Stomach (tissue), 4 donors: ENCODE results near the gene OSMR.

Experiments
- POLR2A ChIP-seq, 4 donors: fragments of 450-650 bp; IDR thresholded peaks; one replicate each; pipeline ENCODE4 v1.6.1; 2016; ENCODE audit warnings: antibody characterized with exemption in 4 of 4, control low read depth in 2 of 4, mild to moderate bottlenecking in 1 of 4, moderate library complexity in 1 of 4
- TF ChIP-seq, protein P1 (sequence below), 7 experiments: fragments of 450-650 bp in 4 of 7; fragments of 200-600 bp in 3 of 7; sonication (generic) in 3 of 7; IDR thresholded peaks; one replicate each; pipeline ENCODE4 v1.5.1; 2016 to 2019; ENCODE audit warnings: antibody characterized with exemption in 7 of 7, control low read depth in 2 of 7, mild to moderate bottlenecking in 1 of 7

DNA sequence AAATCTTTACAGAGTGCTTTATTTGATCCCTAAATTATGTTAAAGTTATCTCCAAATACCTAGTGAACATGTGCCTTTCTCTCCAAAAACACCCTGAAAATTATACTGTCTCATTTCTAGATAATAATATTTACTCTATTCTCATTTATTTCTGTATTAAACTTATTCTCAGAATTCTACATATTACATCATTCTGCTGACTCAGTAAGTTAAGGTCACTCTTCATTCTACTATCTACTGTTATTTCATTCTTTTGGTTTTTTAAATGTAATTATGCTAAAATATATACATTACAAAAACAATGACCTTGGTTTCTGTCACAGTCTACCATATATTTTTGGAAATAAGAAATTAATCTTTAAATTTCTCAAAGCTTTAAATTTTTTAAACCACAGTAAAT, 132.2 kb downstream of the OSMR start:
- TF ChIP-seq, protein P1, sequence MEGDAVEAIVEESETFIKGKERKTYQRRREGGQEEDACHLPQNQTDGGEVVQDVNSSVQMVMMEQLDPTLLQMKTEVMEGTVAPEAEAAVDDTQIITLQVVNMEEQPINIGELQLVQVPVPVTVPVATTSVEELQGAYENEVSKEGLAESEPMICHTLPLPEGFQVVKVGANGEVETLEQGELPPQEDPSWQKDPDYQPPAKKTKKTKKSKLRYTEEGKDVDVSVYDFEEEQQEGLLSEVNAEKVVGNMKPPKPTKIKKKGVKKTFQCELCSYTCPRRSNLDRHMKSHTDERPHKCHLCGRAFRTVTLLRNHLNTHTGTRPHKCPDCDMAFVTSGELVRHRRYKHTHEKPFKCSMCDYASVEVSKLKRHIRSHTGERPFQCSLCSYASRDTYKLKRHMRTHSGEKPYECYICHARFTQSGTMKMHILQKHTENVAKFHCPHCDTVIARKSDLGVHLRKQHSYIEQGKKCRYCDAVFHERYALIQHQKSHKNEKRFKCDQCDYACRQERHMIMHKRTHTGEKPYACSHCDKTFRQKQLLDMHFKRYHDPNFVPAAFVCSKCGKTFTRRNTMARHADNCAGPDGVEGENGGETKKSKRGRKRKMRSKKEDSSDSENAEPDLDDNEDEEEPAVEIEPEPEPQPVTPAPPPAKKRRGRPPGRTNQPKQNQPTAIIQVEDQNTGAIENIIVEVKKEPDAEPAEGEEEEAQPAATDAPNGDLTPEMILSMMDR (IDR thresholded peaks at IDR 0.05): no peak
- TF ChIP-seq POLR2A (IDR thresholded peaks at IDR 0.05): no peak
